GM18867 (cell line): ENCODE results near the gene TMEM273.

Source experiments
- ATAC-seq: cut with Tn5 transposase; IDR thresholded peaks from one replicate; pipeline ENCODE4 v1.9.1; 2021; ENCODE audit warnings: mild to moderate bottlenecking, moderate library complexity; ENCODE audit not compliant: unreplicated experiment

TMEM273 gene, protein sequence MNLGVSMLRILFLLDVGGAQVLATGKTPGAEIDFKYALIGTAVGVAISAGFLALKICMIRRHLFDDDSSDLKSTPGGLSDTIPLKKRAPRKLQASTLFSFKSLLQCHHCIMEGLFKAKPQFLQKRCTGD

DNA sequence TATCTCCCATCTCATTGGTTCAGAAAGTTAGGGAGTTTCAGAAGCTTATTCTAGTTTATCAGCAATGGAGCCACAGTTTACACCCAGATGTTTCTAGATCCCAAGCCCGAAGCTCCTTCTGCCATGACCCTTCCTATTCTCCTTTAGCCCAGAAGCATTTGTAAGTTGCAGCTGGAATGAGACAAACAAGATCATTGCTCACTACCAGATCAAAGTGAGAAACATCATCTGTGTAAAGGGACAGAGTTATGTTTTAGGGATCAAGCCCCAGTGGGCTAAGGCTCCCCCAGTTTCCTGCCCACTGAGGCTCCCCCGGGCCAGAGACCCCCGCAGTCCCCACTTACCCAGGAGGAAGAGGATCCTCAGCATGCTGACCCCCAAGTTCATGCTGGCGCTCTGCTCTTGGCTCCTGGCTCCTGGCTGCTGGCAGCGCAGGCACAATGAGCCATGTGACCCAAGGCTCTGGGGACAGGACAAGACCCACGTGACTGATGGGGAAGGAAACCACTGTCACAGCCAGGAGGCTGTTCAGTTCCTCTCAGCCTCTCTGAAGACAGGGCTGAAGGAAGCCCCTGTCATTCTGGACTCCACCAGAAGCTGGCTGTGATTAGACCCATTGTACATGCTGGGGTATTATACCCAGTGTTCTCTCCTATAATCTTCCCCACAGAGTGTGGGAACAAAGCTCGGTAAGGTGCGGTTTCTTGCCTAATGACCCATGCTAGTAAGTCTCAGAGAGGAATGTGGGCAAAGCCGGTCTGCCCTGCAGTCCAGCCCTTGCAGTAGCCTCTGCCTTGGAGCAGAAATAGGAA is at the start of gene TMEM273:
Gene TMEM273, minus strand, starts transcription at position 442 of the 812 bp plus-strand sequence. Its CDS starts 55 bp downstream, at position 387.
- ATAC-seq = peak; percentile 67

DNA sequence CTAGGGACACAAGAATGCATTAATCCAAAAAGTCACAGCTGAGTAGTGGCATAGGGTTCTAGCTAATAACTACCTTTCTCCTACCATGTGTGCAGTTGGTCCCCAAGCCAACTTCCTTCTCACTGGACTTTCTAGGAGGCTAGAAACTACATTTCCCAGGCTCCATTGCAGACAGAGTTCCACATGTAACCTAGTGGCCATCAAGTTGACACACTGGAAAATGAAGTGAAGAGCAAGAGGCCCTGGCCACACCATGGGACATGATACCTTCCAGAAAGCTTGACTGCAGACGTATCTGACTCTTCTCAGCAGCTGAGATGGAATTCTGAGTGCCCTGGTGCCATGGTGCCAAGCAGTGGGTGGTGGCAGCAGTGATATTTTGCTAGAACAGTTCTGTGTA is 49.8 kb upstream of the TMEM273 start:
- ATAC-seq = no peak

DNA sequence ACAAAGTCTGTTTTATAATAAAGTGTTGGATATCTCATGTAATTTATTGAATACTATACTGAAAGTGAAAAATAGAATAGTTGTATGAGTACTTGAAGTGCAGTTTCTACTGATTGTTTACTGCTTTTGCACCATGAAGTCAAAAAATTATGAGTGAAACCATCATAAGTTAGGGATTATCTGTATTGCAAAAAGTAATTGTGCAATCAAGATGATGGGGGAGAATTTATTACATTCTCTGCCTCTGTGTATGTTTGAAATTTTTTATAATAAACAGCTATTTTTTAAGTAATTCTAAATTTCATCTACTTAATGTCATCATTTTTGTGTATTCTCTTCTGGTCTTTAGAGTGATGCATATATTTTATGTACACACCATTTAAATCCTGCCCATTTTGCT is 47.2 kb upstream of the TMEM273 start:
- no peak for ATAC-seq

GRCh38 chr10:49231086-49231820 is 43.1 kb upstream of the TMEM273 start:
- no peak for ATAC-seq

GRCh38 chr10:49230004-49230403 is 41.8 kb upstream of the TMEM273 start:
- no peak for ATAC-seq

- no peak for ATAC-seq
Measured at GRCh38 chr10:49228677-49229076, 40.5 kb upstream of the TMEM273 start.

GRCh38 chr10:49227406-49227805 is 39.2 kb upstream of the TMEM273 start:
- ATAC-seq = no peak

DNA sequence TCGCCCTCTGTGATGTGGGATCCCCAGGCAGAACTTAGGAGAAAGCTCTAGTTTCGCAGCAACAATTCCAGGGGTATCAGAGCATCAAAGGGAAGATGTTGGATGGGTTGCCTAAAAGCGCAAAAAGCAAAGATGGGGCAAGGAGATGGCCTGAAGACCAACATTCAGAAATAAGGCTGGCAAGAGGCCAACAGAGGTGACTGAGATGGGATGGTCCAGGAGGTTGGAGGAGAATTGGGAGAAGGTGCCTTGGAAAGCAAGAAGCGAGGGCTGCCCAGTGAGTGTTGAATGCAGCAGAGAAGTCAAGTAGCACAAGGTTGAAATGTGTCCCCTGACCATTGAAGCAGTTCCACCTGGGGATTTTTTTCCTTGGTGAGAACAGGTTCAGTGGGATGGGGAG is 38.4 kb upstream of the TMEM273 start:
- no peak for ATAC-seq

DNA sequence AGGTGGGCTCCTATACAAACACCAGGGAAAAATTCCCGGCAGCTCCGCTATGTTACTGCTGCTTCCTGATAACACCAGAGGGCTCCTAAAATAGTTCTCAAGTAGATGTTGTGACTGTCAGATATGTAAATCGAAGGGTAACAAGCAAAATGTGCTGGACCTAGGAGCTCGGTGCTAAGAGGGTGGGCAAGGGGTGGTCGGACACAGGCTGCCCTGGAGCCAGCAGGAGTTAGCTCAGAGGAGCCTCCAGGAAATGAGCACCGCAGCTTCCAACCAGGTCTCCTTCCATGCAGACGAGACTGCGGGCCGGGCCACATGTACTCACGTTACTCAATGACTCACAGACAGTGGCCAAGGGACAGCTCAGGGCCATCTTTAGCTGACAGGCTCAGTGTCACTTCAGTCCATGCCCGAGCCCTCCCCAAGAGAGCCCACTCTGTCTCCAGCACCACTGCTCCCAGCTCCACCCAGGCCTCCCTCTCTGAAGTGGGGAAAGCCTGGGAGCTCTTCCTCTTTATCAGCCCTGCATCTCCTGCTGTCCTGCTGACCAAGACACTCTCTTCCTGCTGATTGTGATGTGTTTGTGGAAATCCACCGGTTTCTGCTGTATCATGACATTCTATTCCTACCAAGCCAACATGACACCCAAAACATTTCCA is 37.2 kb upstream of the TMEM273 start:
- ATAC-seq = no peak

GRCh38 chr10:49223205-49223604 is 35.0 kb upstream of the TMEM273 start:
- no peak for ATAC-seq

DNA sequence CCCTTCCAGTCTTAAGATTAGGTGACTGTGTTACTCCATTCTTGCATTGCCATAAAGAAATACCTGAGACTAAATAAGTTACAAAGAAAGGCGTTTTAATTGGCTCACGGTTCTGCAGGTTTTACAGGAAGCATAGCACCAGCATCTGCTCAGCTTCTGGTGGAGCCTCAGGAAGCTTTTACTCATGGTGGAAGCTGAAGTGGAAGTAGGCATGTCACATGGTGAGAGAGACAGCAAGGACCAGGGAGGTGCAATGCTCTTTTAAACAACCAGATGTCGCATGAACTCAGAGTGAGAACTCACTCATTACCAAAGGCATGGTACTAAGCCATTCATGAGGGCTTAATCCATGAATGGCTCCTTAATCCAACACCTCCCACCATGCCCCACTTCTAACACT is 34.0 kb upstream of the TMEM273 start:
- no peak for ATAC-seq

DNA sequence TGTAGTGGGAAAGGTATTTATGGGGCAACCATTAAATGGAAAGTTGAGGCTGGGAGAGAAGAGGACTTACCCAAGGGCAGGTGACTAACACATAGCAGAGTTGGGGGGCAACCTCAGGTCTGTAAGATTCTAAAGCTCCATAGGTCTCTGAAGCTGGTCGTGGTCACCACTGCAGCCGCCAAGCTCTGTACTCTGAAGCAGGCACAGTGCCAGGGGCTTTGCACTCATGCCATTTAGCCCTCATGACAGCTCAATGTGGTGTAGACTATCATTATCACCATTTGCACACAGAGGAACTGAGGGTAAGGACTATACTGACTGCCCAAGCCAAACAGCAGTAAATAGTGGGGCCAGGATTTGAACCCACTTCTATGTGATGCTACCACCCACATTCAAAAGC is 32.5 kb upstream of the TMEM273 start:
- ATAC-seq = no peak

DNA sequence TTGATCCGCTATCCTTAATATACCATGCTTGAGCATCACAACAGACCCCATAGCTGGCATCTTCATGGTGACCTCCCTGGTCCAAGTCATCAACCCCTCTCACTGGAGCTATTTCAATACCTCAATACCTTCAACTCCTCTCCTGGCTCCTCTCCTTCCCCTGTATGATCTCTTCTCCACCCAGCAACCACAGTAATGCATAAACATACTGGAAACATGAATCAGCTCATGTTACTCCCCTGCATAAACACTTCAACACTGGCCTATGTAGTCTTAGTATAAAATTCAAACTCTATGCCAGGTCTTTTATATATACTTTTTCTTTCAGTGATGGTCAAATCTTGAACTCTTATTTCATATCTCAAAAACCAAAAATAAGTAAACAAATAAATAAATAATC is 31.8 kb upstream of the TMEM273 start:
- ATAC-seq = no peak

DNA sequence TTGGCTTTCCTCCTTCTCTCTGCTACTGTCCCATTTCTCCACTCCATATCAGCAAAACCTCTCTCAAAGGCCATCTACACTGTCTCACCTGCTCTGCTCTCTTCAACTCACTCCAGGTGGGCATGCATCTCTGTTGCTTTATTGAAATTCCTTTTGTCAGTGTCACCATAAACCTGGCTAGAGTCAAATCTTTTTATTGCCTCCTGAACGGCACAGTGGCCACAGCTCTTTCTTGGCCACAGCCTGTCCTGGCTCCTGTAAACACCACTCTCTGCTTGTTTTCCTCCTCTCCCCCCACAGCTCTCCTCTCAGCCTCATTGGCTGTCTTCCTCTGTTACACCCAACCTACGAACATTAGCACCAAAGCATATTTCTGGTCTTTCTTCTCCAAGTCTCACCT is 31.1 kb upstream of the TMEM273 start:
- ATAC-seq = no peak

- no peak for ATAC-seq
Measured at GRCh38 chr10:49218480-49218879, 30.3 kb upstream of the TMEM273 start.

GRCh38 chr10:49217645-49218044 is 29.5 kb upstream of the TMEM273 start:
- no peak for ATAC-seq

- no peak for ATAC-seq
Measured at GRCh38 chr10:49213211-49213610, 25.0 kb upstream of the TMEM273 start.

GRCh38 chr10:49212783-49213182 is 24.6 kb upstream of the TMEM273 start:
- no peak for ATAC-seq

- ATAC-seq = no peak
Measured at GRCh38 chr10:49212076-49212475, 23.9 kb upstream of the TMEM273 start.

DNA sequence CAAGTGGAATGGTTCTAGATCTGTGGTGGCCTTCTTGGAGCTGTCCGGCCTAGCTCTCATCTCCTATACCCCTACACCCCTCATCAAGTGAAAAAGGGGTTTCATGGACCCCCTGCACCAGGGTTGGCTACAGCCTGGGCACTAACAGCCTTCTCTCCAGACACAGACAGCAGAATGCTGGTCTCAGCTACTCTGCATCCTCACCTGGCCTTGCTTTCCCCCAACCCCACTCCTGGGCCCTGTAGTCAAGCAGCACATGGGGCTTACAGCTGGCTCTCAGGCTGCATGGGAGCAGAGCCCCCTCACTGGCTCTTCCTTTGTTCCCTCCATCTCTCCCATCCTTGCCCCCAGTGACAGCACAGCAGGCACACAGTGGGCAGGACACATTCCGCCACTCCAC is 20.8 kb upstream of the TMEM273 start:
- ATAC-seq = no peak

- ATAC-seq = no peak
Measured at GRCh38 chr10:49207936-49208487, 19.8 kb upstream of the TMEM273 start.
